A549 treated with CORT108297 at 1 μM for 4 hours (cell line): ENCODE measurements around the gene FAU. TPM values are rescaled to one million over a fixed set of nuclear protein-coding genes. Genes with fewer than 3 reads are reported as not detected.

Experiments used
- total RNA-seq: library from RNA; stranded (reverse); fragments of 200-300 nt; extraction: Qiagen RNA extraction; gene quantifications from 5 replicates; pipeline ENCODE4 v1.2.3, GENCODE V29; 2022

FAU gene
- 801 to 1,074 TPM (median 1,010 TPM) in 5 replicates for total RNA-seq

DNA sequence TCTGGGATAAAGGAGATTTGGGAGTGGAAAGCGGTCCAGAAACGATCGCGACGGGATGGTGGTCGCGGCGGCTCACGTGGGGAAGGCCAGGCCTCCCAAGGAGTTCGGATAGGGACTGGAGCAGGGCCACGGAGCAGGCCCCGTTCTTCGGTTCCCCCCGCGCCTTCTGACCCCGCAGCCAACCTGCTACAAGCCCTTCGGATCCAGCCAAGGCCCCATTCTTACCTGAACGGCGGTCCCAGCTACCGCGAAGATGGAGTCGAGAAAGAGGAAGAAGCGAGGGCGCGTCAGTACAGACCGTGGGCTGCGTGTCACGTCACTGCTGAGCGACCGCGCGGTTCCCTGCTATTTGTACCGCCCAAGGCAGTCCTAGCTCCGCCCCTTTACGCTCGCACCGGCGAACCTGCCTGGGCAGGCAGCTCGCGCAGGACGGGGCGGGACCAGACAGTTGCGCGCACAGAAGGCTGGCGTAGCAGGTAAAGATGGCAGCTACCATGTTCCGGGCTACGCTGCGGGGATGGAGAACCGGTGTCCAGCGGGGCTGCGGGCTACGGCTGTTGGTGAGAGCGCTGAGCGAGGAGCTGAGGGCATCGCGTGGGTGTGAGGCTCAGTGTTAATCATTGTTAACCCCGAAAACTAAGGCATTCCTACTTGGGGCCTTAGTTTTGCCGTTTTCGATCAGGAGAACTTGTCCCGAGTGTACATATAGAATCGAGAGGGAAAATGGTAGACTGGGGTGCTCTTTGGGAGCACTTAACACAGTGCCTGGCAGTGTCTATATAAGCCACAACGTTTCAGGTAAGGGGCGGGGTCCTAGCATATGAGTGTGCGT, at the start of gene FAU, which contains the start of gene MRPL49:
FAU (minus strand) TSS at position 270 of the 832 bp plus-strand sequence. CDS start 321 bp downstream, outside the sequence.
MRPL49 (plus strand) TSS at position 457 of the 832 bp plus-strand sequence; CDS start at position 483, 26 bp downstream.

DNA sequence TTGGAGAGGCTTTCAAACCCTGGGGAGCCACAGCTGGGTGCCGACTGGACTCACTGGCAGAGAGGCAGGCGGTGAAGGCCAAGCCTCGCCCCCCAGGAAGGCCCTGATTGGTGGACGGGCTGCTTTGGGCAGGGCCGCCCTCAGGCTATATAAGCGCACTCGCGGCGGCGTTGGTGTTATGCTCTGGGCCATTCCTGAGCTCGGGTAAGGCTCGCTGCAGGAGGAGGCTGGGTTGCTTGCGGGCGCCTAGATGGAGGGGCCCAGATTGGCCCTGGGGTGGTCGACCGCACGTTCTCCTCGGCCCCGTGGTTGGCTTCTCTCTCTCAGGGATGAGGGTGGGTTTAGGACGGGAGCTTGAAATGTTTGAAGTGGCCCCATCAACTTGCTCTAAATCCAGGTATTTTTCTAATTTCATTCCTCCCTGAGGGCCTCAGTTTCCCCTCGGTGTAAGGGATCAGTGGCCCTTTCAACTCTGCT, 48.2 kb upstream of the FAU start, which contains the start of gene SPDYC:
SPDYC (plus strand) TSS at position 176 of the 477 bp plus-strand sequence. CDS start 1,125 bp downstream, outside the sequence.

GRCh38 chr11:65134240-65134951, 12.5 kb upstream of the FAU start, which contains the start of gene SYVN1:
Gene SYVN1 (minus strand): TSS chr11:65134519. CDS start chr11:65133601, 918 bp downstream.

GRCh38 chr11:65117206-65118096, 4.5 kb downstream of the FAU start, which contains the start of gene ZNHIT2:
Gene ZNHIT2 (minus strand): TSS chr11:65117701. CDS start chr11:65117653, 48 bp downstream.

GRCh38 chr11:65111744-65112545, 10.0 kb downstream of the FAU start, which contains the start of gene TM7SF2:
Gene TM7SF2 (plus strand): TSS chr11:65111872. CDS start chr11:65112016, 144 bp downstream.

DNA sequence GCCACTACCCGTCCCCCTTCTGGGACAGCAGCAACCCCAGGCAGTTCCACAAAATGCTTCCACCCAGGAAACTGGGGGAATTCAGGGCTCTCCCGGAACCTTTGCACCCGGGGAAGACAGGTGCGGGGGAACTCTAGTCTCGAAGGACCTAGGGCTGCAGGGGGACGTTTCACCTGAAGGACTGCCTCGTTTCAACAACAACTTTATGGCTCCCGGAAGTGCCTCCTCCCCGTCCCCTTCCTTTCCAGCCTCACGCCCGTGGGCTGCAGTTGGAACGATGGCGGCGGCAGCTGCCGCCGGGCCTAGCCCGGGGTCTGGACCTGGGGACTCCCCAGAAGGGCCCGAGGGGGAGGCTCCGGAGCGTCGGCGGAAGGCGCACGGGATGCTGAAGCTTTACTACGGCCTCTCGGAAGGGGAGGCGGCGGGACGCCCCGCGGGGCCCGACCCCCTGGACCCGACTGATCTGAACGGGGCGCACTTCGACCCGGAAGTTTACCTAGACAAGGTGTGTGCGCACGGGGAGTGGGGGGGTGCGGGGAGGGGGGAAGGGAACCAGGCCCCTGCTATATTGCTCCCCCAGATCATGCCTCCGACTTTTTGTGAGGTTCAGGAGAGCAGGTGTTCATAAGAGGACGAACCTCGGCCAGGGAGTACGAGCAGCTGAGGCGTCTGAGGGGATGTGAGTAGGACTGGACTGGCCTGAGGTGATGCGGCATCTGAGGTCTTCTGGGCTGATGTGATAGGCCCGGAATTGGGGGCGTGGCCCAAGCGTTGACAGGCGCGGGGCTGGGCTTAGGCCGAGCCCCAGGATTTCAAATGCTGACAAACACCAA, 25.7 kb downstream of the FAU start, which contains the start of gene VPS51:
VPS51 (plus strand) TSS at position 241 of the 833 bp plus-strand sequence; CDS start at position 278, 37 bp downstream.

GRCh38 chr11:65083834-65084597, 37.9 kb downstream of the FAU start, which contains the start of the genes CDCA5 and ZFPL1:
Gene CDCA5 (minus strand): TSS chr11:65084040. CDS start chr11:65083978, 62 bp downstream.
Gene ZFPL1 (plus strand): TSS chr11:65084222. CDS start chr11:65084699, 477 bp downstream.

Other genes starting within 250 kb of the FAU start
- gene EHD1, start 243.5 kb downstream of the FAU start, total RNA-seq: 98.0 to 142 TPM (median 132 TPM) in 5 replicates
- 12.4 to 25.1 TPM (median 23.4 TPM) in 5 replicates for gene ATG2A, start 204.9 kb downstream of the FAU start, total RNA-seq
- gene PPP2R5B, start 197.4 kb downstream of the FAU start, total RNA-seq: 4.5 to 6.9 TPM (median 4.9 TPM) in 5 replicates
- not detected in 5 replicates for gene GPHA2, start 186.2 kb downstream of the FAU start, total RNA-seq
- not detected in 5 replicates for gene MAJIN, start 150.0 kb downstream of the FAU start, total RNA-seq
- 0.74 to 1.0 TPM (median 0.96 TPM) in 5 replicates for gene BATF2, start 125.2 kb downstream of the FAU start, total RNA-seq
- gene ARL2, start 108.0 kb downstream of the FAU start, total RNA-seq: 167 to 196 TPM (median 191 TPM) in 5 replicates
- gene SNX15, start 94.7 kb downstream of the FAU start, total RNA-seq: 20.7 to 25.8 TPM (median 23.6 TPM) in 5 replicates
- gene SAC3D1, start 80.9 kb downstream of the FAU start, total RNA-seq: 33.4 to 59.7 TPM (median 56.5 TPM) in 5 replicates
- 0.03 TPM in 1 of 5 replicates, not detected in the others for gene NAALADL1, start 63.6 kb downstream of the FAU start, total RNA-seq
- 56.7 to 72.8 TPM (median 69.2 TPM) in 5 replicates for gene CDCA5, start 38.1 kb downstream of the FAU start, total RNA-seq
- gene ZFPL1, start 37.9 kb downstream of the FAU start, total RNA-seq: 32.3 to 35.1 TPM (median 33.5 TPM) in 5 replicates
- gene VPS51, start 25.9 kb downstream of the FAU start, total RNA-seq: 50.1 to 57.1 TPM (median 54.1 TPM) in 5 replicates
- 4.2 to 8.3 TPM (median 6.2 TPM) in 5 replicates for gene TM7SF2, start 10.3 kb downstream of the FAU start, total RNA-seq
- 13.2 to 25.1 TPM (median 24.8 TPM) in 5 replicates for gene ZNHIT2, start 4.4 kb downstream of the FAU start, total RNA-seq
- gene MRPL49, start 187 bp upstream of the FAU start, total RNA-seq: 72.1 to 80.3 TPM (median 75.3 TPM) in 5 replicates
- 30.5 to 45.9 TPM (median 41.9 TPM) in 5 replicates for gene SYVN1, start 12.4 kb upstream of the FAU start, total RNA-seq
- gene SPDYC, start 48.1 kb upstream of the FAU start, total RNA-seq: not detected in 5 replicates
- 97.2 to 123 TPM (median 115 TPM) in 5 replicates for gene CAPN1, start 59.8 kb upstream of the FAU start, total RNA-seq
- 13.4 to 15.9 TPM (median 15.1 TPM) in 5 replicates for gene POLA2, start 139.8 kb upstream of the FAU start, total RNA-seq
- 13.4 to 21.3 TPM (median 16.9 TPM) in 5 replicates for gene CDC42EP2, start 192.7 kb upstream of the FAU start, total RNA-seq
- 39.4 to 46.7 TPM (median 40.4 TPM) in 5 replicates for gene DPF2, start 211.7 kb upstream of the FAU start, total RNA-seq
- 0.60 to 1.1 TPM (median 1.0 TPM) in 5 replicates for gene TIGD3, start 232.6 kb upstream of the FAU start, total RNA-seq